NCI-H69 (cell line): ENCODE data around the gene NPAS3.

Source experiments
- DNase-seq: peaks from one replicate; lab custom pipeline; 2025; lab: John Stamatoyannopoulos, UW

The NPAS3 gene

DNA sequence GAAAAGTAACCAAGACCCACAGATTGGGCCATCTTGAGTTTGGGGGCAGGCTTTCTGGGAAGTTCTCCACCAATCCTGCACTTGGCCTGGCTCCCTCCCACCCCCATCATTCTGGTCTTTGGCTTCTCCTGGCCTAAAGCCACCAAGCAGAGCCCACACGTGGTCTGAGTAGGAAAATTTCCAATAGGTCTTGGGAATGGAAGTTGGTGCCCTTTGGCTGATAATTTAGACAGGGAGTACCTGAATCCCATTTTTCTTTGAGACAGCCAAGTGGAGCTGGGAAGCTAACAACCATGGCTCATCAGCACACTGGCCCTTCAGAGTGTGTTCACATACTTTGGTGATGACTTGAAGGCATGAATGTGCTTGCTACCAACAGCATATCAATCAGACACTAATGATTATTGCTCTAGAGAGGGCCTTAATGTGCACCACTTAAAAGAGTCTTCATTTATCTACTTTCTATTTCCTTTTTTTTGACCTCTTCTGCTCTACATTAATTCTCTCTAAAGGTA lies 856.2 kb downstream of the NPAS3 start:
- DNase-seq = no peak

GRCh38 chr14:33796356-33796755 lies 857.7 kb downstream of the NPAS3 start:
- no peak for DNase-seq

GRCh38 chr14:33799705-33800570 lies 861.3 kb downstream of the NPAS3 start:
- no peak for DNase-seq

GRCh38 chr14:33800735-33801163 lies 862.1 kb downstream of the NPAS3 start:
- DNase-seq = no peak

DNA sequence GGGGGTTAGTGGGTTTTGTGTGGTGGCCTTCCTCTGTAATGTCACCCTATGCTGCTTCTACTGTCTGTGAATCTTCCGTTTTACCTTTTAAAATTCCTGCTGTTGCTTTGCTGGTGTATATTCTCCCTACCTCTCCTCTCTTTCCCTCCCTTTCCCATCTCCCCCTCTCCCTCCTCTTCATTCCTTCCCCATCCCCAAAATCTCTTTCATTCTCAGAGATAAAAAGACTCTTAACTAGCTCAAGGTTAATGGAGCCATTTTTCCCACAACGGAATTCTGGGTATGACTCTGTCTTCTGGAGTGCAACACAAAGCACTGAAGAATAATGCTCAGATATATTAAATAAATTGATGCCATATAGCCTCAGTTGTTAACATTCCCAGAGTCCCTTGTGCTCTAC lies 864.1 kb downstream of the NPAS3 start:
- no peak for DNase-seq

DNA sequence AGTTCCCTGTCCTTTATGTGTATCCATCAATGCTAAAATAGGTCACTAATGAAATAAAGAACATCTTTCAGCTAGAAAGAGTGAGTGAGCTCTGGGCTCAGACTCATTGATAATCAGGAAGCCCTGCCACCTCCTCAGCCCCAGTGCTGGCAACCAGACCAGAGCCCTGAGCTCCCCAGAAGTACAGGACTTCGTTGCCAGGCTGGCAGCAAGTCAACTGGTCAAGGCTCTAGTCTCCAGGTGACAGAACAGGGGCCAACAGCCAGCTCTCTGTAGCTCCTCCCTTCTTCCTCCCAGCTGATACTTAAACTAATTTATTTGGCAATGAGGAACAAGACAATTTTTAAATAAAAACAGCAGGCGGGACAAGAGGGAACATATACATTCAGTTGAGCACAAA lies 866.9 kb downstream of the NPAS3 start:
- DNase-seq = no peak

- no peak for DNase-seq
Observed at GRCh38 chr14:33806905-33807304, 868.2 kb downstream of the NPAS3 start.

GRCh38 chr14:33808187-33808586 lies 869.5 kb downstream of the NPAS3 start:
- no peak for DNase-seq

- peak; percentile 11 for DNase-seq
Observed at GRCh38 chr14:33809396-33809981, 870.8 kb downstream of the NPAS3 start.

- DNase-seq = no peak
Observed at GRCh38 chr14:33810308-33810707, 871.6 kb downstream of the NPAS3 start.

DNA sequence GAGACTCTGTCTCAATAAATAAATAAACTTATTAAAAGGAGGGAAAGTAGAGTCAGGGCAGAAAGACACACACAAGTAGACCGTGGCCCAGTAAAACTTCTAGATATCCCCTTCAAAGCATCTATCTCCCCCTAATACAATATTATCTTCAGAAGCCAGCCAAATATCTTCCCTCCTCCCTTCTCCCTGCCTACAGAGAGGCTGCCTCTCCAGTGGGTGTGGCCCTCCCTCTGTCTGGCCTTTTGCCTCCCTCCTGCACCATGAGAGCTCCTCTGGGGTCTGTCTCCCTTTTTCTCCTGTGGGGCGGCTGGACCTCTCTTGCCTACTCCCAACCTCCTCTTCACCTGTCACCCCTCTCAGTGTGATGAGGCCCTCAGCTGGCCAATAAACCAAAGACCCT lies 873.0 kb downstream of the NPAS3 start:
- no peak for DNase-seq

DNA sequence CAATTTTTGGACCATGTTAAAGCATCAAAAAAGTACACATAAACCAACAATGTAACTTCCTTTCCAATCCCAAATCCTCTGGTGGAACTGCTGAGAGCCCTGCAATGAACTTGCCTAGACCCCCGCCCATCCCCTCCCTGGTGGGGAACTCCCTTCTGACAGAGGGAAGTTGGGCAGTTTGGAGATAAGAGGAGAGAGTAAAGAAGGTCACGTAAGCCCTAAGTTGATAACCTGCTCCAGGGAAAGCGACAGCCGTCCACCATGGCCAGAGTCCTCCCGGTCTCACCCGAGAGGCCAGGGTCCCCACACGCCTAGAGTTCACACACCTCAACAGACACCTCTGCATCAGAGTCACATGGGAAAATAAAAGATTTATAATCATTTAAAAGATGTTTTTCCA lies 873.5 kb downstream of the NPAS3 start:
- DNase-seq = no peak

- DNase-seq = no peak
Observed at GRCh38 chr14:33812601-33813000, 873.9 kb downstream of the NPAS3 start.

GRCh38 chr14:33814010-33814409 lies 875.3 kb downstream of the NPAS3 start:
- no peak for DNase-seq

DNA sequence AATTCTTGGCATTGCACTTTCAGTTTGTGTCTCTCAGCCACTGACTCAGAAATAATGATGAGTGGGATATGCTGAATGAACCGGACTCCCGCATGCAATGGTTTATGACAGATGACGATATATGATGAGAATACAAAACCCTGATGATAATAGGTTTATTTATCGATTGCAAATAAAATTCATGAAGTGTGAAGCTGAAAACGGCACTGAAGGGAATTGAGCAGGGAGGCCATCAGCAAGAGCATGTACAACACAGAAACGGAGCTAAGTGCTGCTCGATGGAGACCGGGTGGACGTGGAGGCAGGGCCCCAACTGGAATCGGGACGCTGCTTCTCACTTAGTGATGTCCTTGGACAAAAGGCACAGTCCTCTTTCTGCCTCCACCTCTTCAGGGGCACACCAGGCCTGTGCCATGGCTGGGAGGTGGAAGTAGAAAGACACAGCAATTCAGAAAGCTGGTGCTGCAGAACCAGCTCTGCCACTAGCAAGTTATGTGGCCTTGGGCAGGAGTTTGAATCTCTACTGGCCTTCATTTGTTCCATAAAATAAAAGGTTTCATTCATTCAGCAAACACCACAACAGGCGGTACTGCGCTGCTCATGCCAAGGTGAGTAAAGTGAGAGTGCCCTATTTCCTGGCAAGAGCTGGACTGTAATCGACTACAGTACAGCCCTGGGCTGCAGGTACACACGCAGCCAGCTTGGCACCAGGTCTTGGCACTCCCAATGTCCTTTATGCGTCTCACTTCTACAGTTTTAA lies 895.2 kb downstream of the NPAS3 start:
- no peak for DNase-seq

DNA sequence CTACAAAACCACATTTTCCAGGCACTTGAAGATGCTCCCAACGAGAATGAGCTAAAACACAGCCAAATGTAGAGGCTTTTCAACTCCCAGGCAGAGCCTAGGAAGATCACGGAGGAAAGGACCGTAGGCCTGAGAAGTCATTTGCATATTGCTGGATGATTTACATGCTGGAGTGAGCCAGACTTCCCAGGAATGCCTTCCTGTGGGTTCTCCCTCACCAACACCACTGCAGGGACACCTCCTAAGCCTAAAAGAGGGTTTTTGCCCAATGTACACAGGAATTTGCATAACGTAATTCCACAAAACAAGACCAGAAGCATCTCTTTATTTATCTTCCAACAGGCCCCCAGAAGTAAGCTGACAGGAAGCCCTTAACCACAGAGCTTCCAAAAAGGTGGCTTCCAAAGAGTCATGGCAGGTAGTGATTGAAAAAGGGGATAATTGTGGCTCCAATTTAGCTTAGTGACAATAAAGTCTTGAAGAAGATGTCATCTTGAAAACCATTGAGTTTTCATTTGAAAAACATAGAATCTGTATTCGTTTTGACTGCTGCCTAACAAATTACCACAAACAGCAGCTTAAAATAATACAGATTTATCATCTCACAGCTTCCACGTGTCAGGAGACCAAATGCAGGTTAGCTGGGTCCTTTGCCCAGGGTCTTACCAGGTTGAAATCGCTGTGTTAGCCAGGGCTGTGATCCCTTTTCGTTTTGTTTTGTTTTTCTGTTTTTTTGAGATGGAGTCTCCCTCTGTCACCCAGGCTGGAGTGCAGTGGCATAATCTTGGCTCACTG lies 896.0 kb downstream of the NPAS3 start:
- no peak for DNase-seq

DNA sequence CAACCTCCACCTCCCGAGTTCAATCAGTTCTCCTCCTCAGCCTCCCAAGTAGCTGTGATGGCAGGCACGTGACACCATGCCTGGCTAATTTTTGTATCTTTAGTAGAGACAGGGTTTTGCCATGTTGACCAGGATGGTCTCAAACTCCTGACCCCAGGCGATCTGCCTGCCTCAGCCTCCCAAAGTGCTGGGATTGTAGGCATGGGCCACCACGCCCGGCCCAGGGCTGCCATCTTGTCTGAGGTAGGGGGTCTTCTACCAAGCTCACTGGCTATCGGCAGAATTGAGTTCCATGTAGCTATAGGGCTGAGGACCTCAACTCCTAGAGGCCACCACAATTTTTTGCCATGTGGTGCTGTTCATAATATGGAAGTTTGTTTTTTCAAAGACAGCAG lies 896.6 kb downstream of the NPAS3 start:
- DNase-seq = no peak

DNA sequence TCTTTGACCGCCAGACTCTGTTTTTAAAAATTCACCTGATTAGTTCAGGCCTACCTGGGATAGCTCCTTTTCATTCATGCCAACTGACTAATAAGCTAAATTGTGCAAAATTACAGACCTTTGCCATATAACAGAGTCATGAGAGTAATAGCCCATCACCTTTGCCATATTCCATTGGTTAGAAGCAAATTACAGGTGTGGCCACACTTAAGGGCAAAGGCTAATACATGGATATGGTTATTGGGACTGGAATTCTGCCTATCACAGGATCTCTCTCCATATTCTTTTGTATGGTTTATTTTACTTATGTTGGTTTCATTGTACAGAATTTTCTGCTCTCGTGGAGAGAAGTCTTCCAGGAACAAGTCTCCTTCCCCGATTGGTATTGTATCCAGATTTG lies 897.0 kb downstream of the NPAS3 start:
- DNase-seq = no peak

GRCh38 chr14:33836203-33836899 lies 897.7 kb downstream of the NPAS3 start:
- no peak for DNase-seq

DNA sequence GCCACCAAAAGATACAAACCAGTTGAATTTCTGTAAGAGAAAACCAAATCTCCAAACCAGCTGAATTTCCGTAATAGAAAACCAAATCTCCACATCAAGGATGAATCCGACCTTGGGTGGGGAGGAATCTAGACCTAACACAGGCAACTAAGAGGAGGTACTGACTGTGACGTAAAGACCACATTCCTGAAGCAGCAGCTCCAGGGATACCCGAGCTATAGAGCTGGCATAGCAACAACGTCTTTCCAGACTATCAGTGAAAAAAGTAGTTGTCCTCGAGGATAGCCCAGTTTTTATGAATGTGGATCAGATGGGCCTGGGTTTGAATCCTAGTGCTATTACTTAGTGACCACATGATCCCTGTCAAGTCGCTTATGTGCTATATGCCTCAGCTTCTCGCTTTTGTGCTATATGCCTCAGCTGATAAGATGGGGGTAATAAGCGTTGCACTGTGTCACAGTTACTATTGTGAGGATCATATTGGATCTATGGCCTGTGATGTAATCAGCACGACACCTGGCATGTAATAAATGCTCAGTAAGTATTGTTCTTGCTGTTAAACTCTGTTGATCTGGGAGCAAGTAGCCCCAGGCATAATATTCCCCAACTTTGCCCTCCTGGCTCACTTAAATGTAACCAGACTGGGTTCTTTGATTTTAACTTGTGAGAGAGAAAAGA lies 898.4 kb downstream of the NPAS3 start:
- no peak for DNase-seq
